Chondrocyte (in vitro differentiated cells): ENCODE results near the gene ARL11. TPM values are rescaled to one million over a fixed set of nuclear protein-coding genes. Genes with fewer than 3 reads are reported as not detected.

Source experiments
- DNase-seq: peaks from one replicate; pipeline ENCODE4 v3.0.0; 2021; ENCODE audit warnings: mixed read lengths, low spot score
- H3K27ac Mint-ChIP-seq: one replicate; pipeline ENCODE4 v1.8.0; 2021; ENCODE audit warnings: mild to moderate bottlenecking, moderate library complexity, mixed read lengths; ENCODE audit not compliant: unreplicated experiment
- H3K27me3 Mint-ChIP-seq: 2 replicates; pipeline ENCODE4 v1.8.0; 2021; ENCODE audit warnings: low read depth, mixed read lengths
- H3K36me3 Mint-ChIP-seq: 2 replicates; pipeline ENCODE4 v1.8.0; 2021; ENCODE audit warnings: low read depth, mixed read lengths
- H3K4me1 Mint-ChIP-seq: 2 replicates; pipeline ENCODE4 v1.8.0; 2021; ENCODE audit warnings: low read depth, mild to moderate bottlenecking, mixed read lengths
- H3K4me3 Mint-ChIP-seq: one replicate; pipeline ENCODE4 v1.8.0; 2021; ENCODE audit warnings: mild to moderate bottlenecking, moderate library complexity, mixed read lengths; ENCODE audit not compliant: unreplicated experiment
- H3K9me3 Mint-ChIP-seq: 2 replicates; pipeline ENCODE4 v1.8.0; 2021; ENCODE audit warnings: low read depth, mixed read lengths
- CTCF ChIP-seq: fragments of 200-600 bp; sonication (generic); IDR thresholded peaks from 2 replicates; pipeline ENCODE4 v1.5.0; 2021; ENCODE audit warnings: antibody characterized with exemption, mild to moderate bottlenecking, moderate library complexity
- long read RNA-seq: library from polyadenylated mRNA; stranded (forward); transcript quantifications from one replicate; pipeline ENCODE4 v2.0.0, GENCODE V29; 2021
- total RNA-seq: library from RNA; stranded (reverse); gene quantifications from 3 replicates; pipeline ENCODE4 v1.2.1, GENCODE V29; 2021

ARL11 gene
- total RNA-seq = not detected in 3 replicates
- long read RNA-seq = 0 reads

DNA sequence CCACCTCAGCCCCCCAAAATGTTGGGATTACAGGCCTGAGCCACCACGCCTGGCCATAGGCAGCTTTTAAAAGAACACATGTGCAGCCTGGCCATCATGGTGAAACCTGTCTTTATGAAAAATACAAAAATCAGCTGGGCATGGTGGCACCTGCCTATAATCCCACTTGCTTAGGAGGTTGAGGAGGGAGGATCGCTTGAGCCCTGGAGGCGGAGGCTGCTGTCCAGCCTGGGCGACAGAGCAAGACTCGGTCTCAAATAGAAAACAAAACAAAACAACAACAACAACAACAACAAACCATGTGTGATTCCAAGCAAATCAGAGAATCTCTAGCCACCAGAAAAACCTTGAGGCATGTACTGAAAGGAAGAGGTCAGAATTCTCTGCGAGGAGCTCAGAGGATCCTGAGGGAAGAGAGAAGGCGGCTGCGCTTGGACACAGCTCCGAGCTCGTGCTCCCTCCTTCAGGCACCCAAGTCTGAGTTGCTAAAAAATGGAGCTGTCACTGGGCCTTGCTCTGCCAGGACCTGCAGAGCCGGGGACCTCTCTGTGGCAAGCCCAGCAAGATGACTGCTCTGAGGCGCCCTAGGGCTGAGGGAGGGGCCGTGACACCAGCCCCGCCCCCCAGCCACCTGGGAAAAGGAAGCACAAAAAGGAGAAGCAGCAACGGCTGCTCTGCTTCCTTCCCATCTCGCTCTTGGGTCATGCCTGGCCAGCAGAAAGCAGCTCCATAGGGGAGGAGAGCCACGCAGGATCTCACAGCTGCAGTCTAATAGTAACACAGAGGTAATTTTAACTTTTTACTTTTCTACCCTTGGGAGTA is at the start of gene ARL11:
ARL11 (plus strand) TSS at position 677 of the 822 bp plus-strand sequence. CDS start 1,941 bp downstream, outside the sequence.
- no peak for TF ChIP-seq CTCF
- Mint-ChIP-seq H3K4me3 (no peak within 1 kb of the TSS), H3K27ac (no peak within 1 kb of the TSS), H3K36me3 (no peaks in the 10 kb centered on the region), H3K9me3 (no peaks in the 10 kb centered on the region), H3K27me3 (no peaks in the 10 kb centered on the region), H3K4me1 (no peaks in the 10 kb centered on the region)
- DNase-seq = no peak

DNA sequence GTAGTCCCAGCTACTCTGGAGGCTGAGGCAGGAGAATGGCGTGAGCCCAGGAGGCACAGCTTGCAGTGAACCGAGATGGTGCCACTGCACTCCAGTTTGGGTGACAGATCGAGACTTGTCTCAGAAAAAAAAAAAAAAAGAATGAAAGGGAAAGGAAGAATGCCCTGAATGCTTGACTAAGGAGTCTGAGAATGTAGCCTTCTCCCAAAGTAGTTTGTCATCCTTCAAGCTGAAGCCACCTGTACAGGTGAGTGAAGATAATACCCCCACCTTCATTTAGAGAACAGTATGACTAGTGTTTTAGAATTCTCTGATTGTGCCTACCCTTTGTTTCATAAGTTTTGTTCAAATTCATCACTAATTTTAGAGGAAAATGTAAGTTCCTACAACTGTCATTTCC is 48.8 kb upstream of the ARL11 start:
- Mint-ChIP-seq H3K27ac (no peak overlapping the region), H3K4me3 (no peak overlapping the region), H3K9me3 (no peaks in the 10 kb centered on the region), H3K4me1 (peaks cover 18% of the 10 kb centered on the region), H3K36me3 (peaks cover 10% of the 10 kb centered on the region), H3K27me3 (no peaks in the 10 kb centered on the region)
- TF ChIP-seq CTCF = no peak
- DNase-seq = no peak

GRCh38 chr13:49580980-49581680 is 47.2 kb upstream of the ARL11 start:
- no peak overlapping the region for H3K4me3 Mint-ChIP-seq
- peaks cover 22% of the 10 kb centered on the region for H3K4me1 Mint-ChIP-seq
- H3K9me3 Mint-ChIP-seq = no peaks in the 10 kb centered on the region
- H3K36me3 Mint-ChIP-seq = peaks cover 8% of the 10 kb centered on the region
- TF ChIP-seq CTCF = no peak
- H3K27me3 Mint-ChIP-seq = no peaks in the 10 kb centered on the region
- no peak overlapping the region for H3K27ac Mint-ChIP-seq
- DNase-seq = no peak

- TF ChIP-seq CTCF = no peak
- peak overlapping the region; percentile 91 for H3K4me3 Mint-ChIP-seq
- H3K4me1 Mint-ChIP-seq = peaks cover 13% of the 10 kb centered on the region
- H3K27ac Mint-ChIP-seq = peak overlapping the region; percentile 84
- DNase-seq = no peak
- H3K9me3 Mint-ChIP-seq = no peaks in the 10 kb centered on the region
- H3K27me3 Mint-ChIP-seq = no peaks in the 10 kb centered on the region
- H3K36me3 Mint-ChIP-seq = peaks cover 5% of the 10 kb centered on the region
Observed at GRCh38 chr13:49584771-49585182, 43.5 kb upstream of the ARL11 start.

- Mint-ChIP-seq H3K4me3 (peak within 1 kb of the TSS; percentile 91), H3K36me3 (peaks cover 2% of the 10 kb centered on the region), H3K9me3 (no peaks in the 10 kb centered on the region), H3K27ac (peak within 1 kb of the TSS; percentile 84), H3K27me3 (no peaks in the 10 kb centered on the region), H3K4me1 (peaks cover 13% of the 10 kb centered on the region)
- DNase-seq = no peak
- TF ChIP-seq CTCF = no peak
Observed at GRCh38 chr13:49585220-49586157, 42.8 kb upstream of the ARL11 start, which contains the start of gene RCBTB1. Gene RCBTB1 (minus strand): TSS chr13:49585558. CDS start chr13:49567279, 18,279 bp downstream.
